Ovary (tissue), 9 donors: ENCODE results near the gene ESYT2. TPM values are rescaled to one million over a fixed set of nuclear protein-coding genes. Genes with fewer than 3 reads are reported as not detected.

Experiments
- DNase-seq, 5 donors: peaks; one replicate each; pipeline ENCODE4 v3.0.0-alpha.2; 2019 to 2020
- H3K27ac ChIP-seq, 2 donors: fragments of 200-600 bp; one replicate each; pipeline versions ENCODE4 v1.5.1 to v1.8.0; 2019 to 2022
- H3K27me3 ChIP-seq: fragments of 200-600 bp; one replicate; pipeline ENCODE4 v1.8.0; 2022
- H3K36me3 ChIP-seq: fragments of 200-600 bp; sonication (generic); one replicate; pipeline ENCODE4 v1.5.1; 2019
- H3K4me1 ChIP-seq: one replicate; pipeline ENCODE4 v1.8.1; 2013; ENCODE audit warnings: mild to moderate bottlenecking, moderate library complexity; ENCODE audit not compliant: insufficient read depth
- H3K4me3 ChIP-seq: fragments of 200-600 bp; sonication (generic); one replicate; pipeline ENCODE4 v1.5.1; 2017
- H3K9me3 ChIP-seq, 2 donors: fragments of 200-600 bp in 1 of 2; sonication (generic) in 1 of 2; one replicate each; pipeline versions ENCODE4 v1.5.1 to v1.8.1; 2013 to 2019; ENCODE audit warnings: mild to moderate bottlenecking in 1 of 2, moderate library complexity in 1 of 2
- EP300 ChIP-seq: sonication (generic); formaldehyde crosslinking; IDR thresholded peaks from one replicate; pipeline ENCODE4 v1.6.1; 2017; ENCODE audit warnings: antibody characterized with exemption
- POLR2A ChIP-seq: fragments of 450-650 bp; IDR thresholded peaks from one replicate; pipeline ENCODE4 v1.6.1; 2017; ENCODE audit warnings: antibody characterized with exemption, mild to moderate bottlenecking, moderate library complexity
- WGBS, 3 donors: extraction: QIAGEN DNeasy Blood & Tissue Kit in 1 of 3; methylation state at CpG; one replicate each; pipeline versions ENCODE4 v1.1.5 to v1.1.7; 2013 to 2017; 5-methylcytosine and 5-hydroxymethylcytosine counted together
- intact Hi-C, 4 donors: fragments of 100-400 bp; cut with DNase I; formaldehyde crosslinking; loops; one replicate each; pipeline versions ENCODE4 v1.11.0 to v1.15.1; 2022 to 2023
- polyA plus RNA-seq, 2 donors: library from polyadenylated mRNA; stranded (reverse); fragments of 200-250 nt in 1 of 2; fragments of 350-450 nt in 1 of 2; fragmentation: Illumina TruSeq in 1 of 2; extraction: RNeasy Lipid Tissue Mini Kit (QIAGEN cat#74804) in 1 of 2; gene quantifications; one replicate each; pipeline ENCODE4 v1.2.3, GENCODE V29; 2013 to 2014
- total RNA-seq, 7 donors: library from RNA; depleted of rRNA in 2 of 7; stranded (reverse); fragments of >200 nt in 2 of 7; fragmentation: NEBNext Ultra II Directional in 3 of 7; extraction: Animal tissue kit (Norgen Biotek cat#: 25700) in 3 of 7; gene quantifications; one replicate each; pipeline versions ENCODE4 v1.1.0 to v1.2.4, GENCODE V29; 2016 to 2023
- TF ChIP-seq, protein P1 (sequence below), 3 donors: fragments of 450-650 bp in 2 of 3; fragments of 200-600 bp in 1 of 3; IDR thresholded peaks; one replicate each; pipeline versions ENCODE4 v1.5.1 to v1.8.0; 2016 to 2022; ENCODE audit warnings: antibody characterized with exemption in 3 of 3, mild to moderate bottlenecking in 1 of 3
- donor health status: DM: no; HTN: no; CAD: no; lungs with moderate emphysema.
- donor health status: DM: no; HTN: no; CAD: no.
- donor health status: Bipolar disorder and iron deficiency.
- donor health status: DM: yes; HTN: yes; CAD: no.
- donor health status: DM: no; HTN: no; CAD: no.
- donor health status: DM: yes; HTN: yes; CAD: no.

The ESYT2 gene
- total and polyA plus RNA-seq, 9 donors: 42.7 to 147 (median 91.6) TPM

DNA sequence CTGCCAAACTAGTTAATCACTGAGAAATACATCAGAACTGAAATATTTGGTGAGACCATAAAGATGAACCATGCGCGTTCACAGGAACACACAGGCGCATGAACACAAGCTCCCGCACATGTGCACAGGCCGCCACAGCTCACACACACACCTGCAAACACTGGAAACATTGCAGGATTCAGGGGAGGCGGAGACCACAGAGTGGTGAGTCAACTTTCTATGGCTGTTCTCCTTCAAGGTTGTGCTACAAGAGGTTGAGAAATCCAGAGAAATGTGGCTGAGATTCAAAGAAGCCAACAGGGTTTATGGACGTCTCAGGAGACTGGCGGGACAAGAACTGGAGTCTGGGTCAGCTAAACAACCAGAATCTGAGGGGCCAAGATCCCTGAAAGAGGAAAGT lies 17.8 kb downstream of the ESYT2 start:
- intact Hi-C loops: loop anchor here in 1 of 4 donors (10.0 kb wide), 1 partner anchor 77 kb away; no protein-coding TSS in a partner anchor
- no peak for TF ChIP-seq POLR2A
- TF ChIP-seq, protein P1, sequence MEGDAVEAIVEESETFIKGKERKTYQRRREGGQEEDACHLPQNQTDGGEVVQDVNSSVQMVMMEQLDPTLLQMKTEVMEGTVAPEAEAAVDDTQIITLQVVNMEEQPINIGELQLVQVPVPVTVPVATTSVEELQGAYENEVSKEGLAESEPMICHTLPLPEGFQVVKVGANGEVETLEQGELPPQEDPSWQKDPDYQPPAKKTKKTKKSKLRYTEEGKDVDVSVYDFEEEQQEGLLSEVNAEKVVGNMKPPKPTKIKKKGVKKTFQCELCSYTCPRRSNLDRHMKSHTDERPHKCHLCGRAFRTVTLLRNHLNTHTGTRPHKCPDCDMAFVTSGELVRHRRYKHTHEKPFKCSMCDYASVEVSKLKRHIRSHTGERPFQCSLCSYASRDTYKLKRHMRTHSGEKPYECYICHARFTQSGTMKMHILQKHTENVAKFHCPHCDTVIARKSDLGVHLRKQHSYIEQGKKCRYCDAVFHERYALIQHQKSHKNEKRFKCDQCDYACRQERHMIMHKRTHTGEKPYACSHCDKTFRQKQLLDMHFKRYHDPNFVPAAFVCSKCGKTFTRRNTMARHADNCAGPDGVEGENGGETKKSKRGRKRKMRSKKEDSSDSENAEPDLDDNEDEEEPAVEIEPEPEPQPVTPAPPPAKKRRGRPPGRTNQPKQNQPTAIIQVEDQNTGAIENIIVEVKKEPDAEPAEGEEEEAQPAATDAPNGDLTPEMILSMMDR (IDR thresholded peaks at IDR 0.05): no peak
- no peak for TF ChIP-seq EP300
- DNase-seq: peak in 2 of 5 donors; percentile 37 to 59
- Histone ChIP-seq H3K4me3 (no peak overlapping the region), H3K36me3 (no peaks in the 10 kb centered on the region), H3K4me1 (peaks cover 26% of the 10 kb centered on the region), H3K27ac (peak overlapping the region in 1 of 2 donors; percentile 34), H3K27me3 (no peaks in the 10 kb centered on the region), H3K9me3 (no peaks in the 10 kb centered on the region)
- WGBS, 3 donors: 70 to 73% (median 70%) methylated on average over 8 of the region's 8 CpGs

DNA sequence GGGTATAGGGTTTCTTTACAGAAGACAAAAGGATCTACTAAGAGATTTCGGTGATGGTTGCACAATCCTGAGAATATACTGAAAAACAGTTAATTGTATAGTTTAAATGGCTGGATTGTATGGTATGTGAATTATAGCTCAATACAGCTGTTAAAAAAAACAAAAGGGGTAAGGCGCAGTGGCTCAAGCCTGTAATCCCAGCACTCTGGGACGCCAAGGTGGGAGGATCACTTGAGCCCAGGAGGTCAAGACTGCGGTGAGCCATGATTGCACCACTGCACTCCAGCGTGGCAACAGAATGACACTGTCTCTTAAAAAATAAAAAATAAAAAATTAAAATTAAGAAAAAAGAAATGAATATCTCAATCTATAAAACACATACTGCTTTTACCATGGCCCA lies 18.5 kb downstream of the ESYT2 start:
- no peak overlapping the region for H3K4me3 ChIP-seq
- no peaks in the 10 kb centered on the region for H3K27me3 ChIP-seq
- no peaks in the 10 kb centered on the region for H3K9me3 ChIP-seq
- H3K36me3 ChIP-seq: no peaks in the 10 kb centered on the region
- 95 to 97% (median 95%) methylated on average over 5 of the region's 5 CpGs for whole genome bisulfite sequencing, 3 donors
- H3K4me1 ChIP-seq: peaks cover 20% of the 10 kb centered on the region
- no peak for DNase-seq
- no peak for TF ChIP-seq POLR2A
- TF ChIP-seq EP300: no peak
- TF ChIP-seq, protein P1 (IDR thresholded peaks at IDR 0.05): no peak
- no peak overlapping the region for H3K27ac ChIP-seq
- intact Hi-C loops: loop anchor here in 1 of 4 donors (10.0 kb wide), 1 partner anchor 76 kb away; no protein-coding TSS in a partner anchor

DNA sequence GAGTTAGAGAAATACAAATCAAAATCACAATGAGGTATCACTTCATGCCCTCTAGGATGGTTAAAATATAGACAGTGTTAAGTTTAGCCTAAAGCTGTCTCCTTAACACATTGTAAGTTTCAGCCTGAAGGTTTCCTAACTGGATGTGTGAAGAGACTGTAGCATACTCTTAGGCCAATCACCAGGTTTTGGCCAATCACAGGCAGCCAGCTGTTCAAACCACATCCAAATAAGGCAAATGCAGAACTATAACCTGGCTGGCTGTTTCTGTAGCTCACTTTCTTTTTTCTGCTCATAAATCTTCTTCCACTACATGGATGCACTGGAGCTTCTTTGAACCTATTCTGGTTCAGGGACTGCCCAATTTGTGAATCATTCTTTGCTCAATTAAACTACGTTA lies 19.7 kb downstream of the ESYT2 start:
- TF ChIP-seq POLR2A (no peak), EP300 (no peak)
- TF ChIP-seq, protein P1 (IDR thresholded peaks at IDR 0.05): no peak
- Histone ChIP-seq H3K36me3 (no peaks in the 10 kb centered on the region), H3K4me3 (no peak overlapping the region), H3K9me3 (no peaks in the 10 kb centered on the region), H3K4me1 (peaks cover 14% of the 10 kb centered on the region), H3K27me3 (no peaks in the 10 kb centered on the region), H3K27ac (no peak overlapping the region)
- intact Hi-C loops: no loop called here
- no peak for DNase-seq
- 61 to 79% (median 71%) methylated on average over 1 of the region's 1 CpG for whole genome bisulfite sequencing, 3 donors

DNA sequence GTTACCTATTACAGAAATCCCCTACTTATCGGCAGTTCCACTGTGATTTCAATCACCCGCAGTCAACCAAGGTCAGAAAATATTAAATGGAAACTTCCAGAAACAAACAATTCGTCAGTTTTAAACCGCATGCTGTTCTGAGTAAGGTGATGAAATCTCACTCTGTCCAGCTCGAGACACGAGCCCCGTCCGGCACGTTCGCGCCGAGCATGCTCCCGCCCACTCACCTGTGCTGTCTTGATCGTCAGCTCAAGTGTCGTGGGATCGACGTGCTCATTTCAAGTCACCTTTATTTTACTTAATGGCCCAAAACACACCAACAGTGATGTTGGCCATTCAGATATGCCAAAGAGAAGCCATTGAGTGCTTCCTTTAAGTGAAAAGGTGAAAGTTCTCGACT lies 21.2 kb downstream of the ESYT2 start:
- peaks cover 15% of the 10 kb centered on the region for H3K4me1 ChIP-seq
- no peak overlapping the region for H3K27ac ChIP-seq
- H3K9me3 ChIP-seq: no peaks in the 10 kb centered on the region
- WGBS, 3 donors: 96 to 98% (median 98%) methylated on average over 18 of the region's 18 CpGs
- H3K4me3 ChIP-seq: no peak overlapping the region
- H3K36me3 ChIP-seq: no peaks in the 10 kb centered on the region
- TF ChIP-seq, protein P1 (IDR thresholded peaks at IDR 0.05): no peak
- no peak for TF ChIP-seq POLR2A
- TF ChIP-seq EP300: no peak
- DNase-seq: no peak
- no peaks in the 10 kb centered on the region for H3K27me3 ChIP-seq
- intact Hi-C loops: no loop called here
